HEK293 (cell line): Measurements from ENCODE around the gene TET1.

Source experiments
- AEBP2 ChIP-seq: fragments of 450-650 bp; formaldehyde crosslinking; IDR thresholded peaks from 2 replicates; pipeline ENCODE4 v1.5.1; 2016; ENCODE audit warnings: missing biosample characterization, missing genetic modification characterization, borderline replicate concordance
- FEZF1 ChIP-seq: fragments of 450-650 bp; formaldehyde crosslinking; IDR thresholded peaks from 2 replicates; pipeline ENCODE4 v1.5.1; 2016; ENCODE audit warnings: missing biosample characterization, missing genetic modification characterization
- GFI1B ChIP-seq: fragments of 450-650 bp; formaldehyde crosslinking; IDR thresholded peaks from 2 replicates; pipeline ENCODE4 v1.5.1; 2016; ENCODE audit warnings: missing biosample characterization, missing genetic modification characterization
- GLIS2 ChIP-seq: fragments of 450-650 bp; formaldehyde crosslinking; IDR thresholded peaks from 2 replicates; pipeline ENCODE4 v1.5.1; 2016; ENCODE audit warnings: missing biosample characterization, missing genetic modification characterization
- HOXC10 ChIP-seq: sonication (generic); formaldehyde crosslinking; IDR thresholded peaks from 2 replicates; pipeline ENCODE4 v1.8.1; 2023; ENCODE audit warnings: mild to moderate bottlenecking, missing genetic modification reagents
- PRDM2 ChIP-seq: fragments of 450-650 bp; formaldehyde crosslinking; IDR thresholded peaks from 2 replicates; pipeline ENCODE4 v1.5.1; 2016; ENCODE audit warnings: missing biosample characterization, missing genetic modification characterization, borderline replicate concordance
- SCRT1 ChIP-seq: fragments of 450-650 bp; formaldehyde crosslinking; IDR thresholded peaks from 2 replicates; pipeline ENCODE4 v1.5.1; 2016; ENCODE audit warnings: missing biosample characterization, missing genetic modification characterization, borderline replicate concordance
- SP2 ChIP-seq: fragments of 450-650 bp; formaldehyde crosslinking; IDR thresholded peaks from 2 replicates; pipeline ENCODE4 v1.5.1; 2016; ENCODE audit warnings: missing biosample characterization, missing genetic modification characterization
- SP7 ChIP-seq: fragments of 450-650 bp; formaldehyde crosslinking; IDR thresholded peaks from 2 replicates; pipeline ENCODE4 v1.5.1; 2016; ENCODE audit warnings: missing biosample characterization, missing genetic modification characterization
- TRIM28 ChIP-seq: IDR thresholded peaks from 2 replicates; pipeline ENCODE4 v1.6.1; 2011; ENCODE audit warnings: low read length, control low read depth, borderline replicate concordance
- TSHZ1 ChIP-seq: fragments of 450-650 bp; formaldehyde crosslinking; IDR thresholded peaks from 2 replicates; pipeline ENCODE4 v1.5.1; 2016; ENCODE audit warnings: missing biosample characterization, missing genetic modification characterization, borderline replicate concordance
- ZBTB10 ChIP-seq: fragments of 450-650 bp; formaldehyde crosslinking; IDR thresholded peaks from 2 replicates; pipeline ENCODE4 v1.5.1; 2016; ENCODE audit warnings: missing biosample characterization, missing genetic modification characterization
- ZBTB17 ChIP-seq: fragments of 450-650 bp; formaldehyde crosslinking; IDR thresholded peaks from 2 replicates; pipeline ENCODE4 v1.5.1; 2016; ENCODE audit warnings: missing biosample characterization, missing genetic modification characterization
- ZBTB21 ChIP-seq: fragments of 450-650 bp; formaldehyde crosslinking; IDR thresholded peaks from 2 replicates; pipeline ENCODE4 v1.5.1; 2017; ENCODE audit warnings: missing biosample characterization, missing genetic modification characterization
- ZFHX2 ChIP-seq: fragments of 450-650 bp; formaldehyde crosslinking; conservative IDR thresholded peaks from 2 replicates; pipeline ENCODE4 v1.5.1; 2016; ENCODE audit warnings: missing biosample characterization, missing genetic modification characterization
- ZNF114 ChIP-seq: fragments of 450-650 bp; formaldehyde crosslinking; IDR thresholded peaks from 2 replicates; pipeline ENCODE4 v1.5.0; 2017; ENCODE audit warnings: missing biosample characterization, missing genetic modification characterization
- ZNF184 ChIP-seq: fragments of 450-650 bp; IDR thresholded peaks from 2 replicates; pipeline ENCODE4 v1.5.1; 2018; ENCODE audit warnings: missing biosample characterization, mild to moderate bottlenecking, missing genetic modification characterization
- ZNF266 ChIP-seq: fragments of 450-650 bp; formaldehyde crosslinking; IDR thresholded peaks from 2 replicates; pipeline ENCODE4 v1.5.1; 2016; ENCODE audit warnings: missing biosample characterization, missing genetic modification characterization, low read depth
- ZNF324 ChIP-seq: fragments of 450-650 bp; formaldehyde crosslinking; IDR thresholded peaks from 2 replicates; pipeline ENCODE4 v1.5.1; 2016; ENCODE audit warnings: missing biosample characterization, missing genetic modification characterization
- ZNF394 ChIP-seq: fragments of 450-650 bp; formaldehyde crosslinking; IDR thresholded peaks from 2 replicates; pipeline ENCODE4 v1.5.1; 2016; ENCODE audit warnings: missing biosample characterization, missing genetic modification characterization, mild to moderate bottlenecking, moderate library complexity, borderline replicate concordance
- ZNF513 ChIP-seq: fragments of 450-650 bp; IDR thresholded peaks from 2 replicates; pipeline ENCODE4 v1.5.1; 2018; ENCODE audit warnings: missing biosample characterization, missing genetic modification characterization
- ZNF521 ChIP-seq: fragments of 450-650 bp; formaldehyde crosslinking; IDR thresholded peaks from 2 replicates; pipeline ENCODE4 v1.5.1; 2017; ENCODE audit warnings: missing biosample characterization, mild to moderate bottlenecking, missing genetic modification characterization
- ZNF555 ChIP-seq: fragments of 450-650 bp; formaldehyde crosslinking; conservative IDR thresholded peaks from 2 replicates; pipeline ENCODE4 v1.5.1; 2017; ENCODE audit warnings: missing biosample characterization, mild to moderate bottlenecking, missing genetic modification characterization, inconsistent platforms

Gene TET1

GRCh38 chr10:68720793-68721672, 160.9 kb downstream of the TET1 start, which contains the start of gene CCAR1 (continued):
- TF ChIP-seq AEBP2 (tag by site-specific recombination): no peak
- TF ChIP-seq FEZF1 (tag by site-specific recombination): no peak
- 0 out of 2 replicates have a peak, but pooled peaks have one; percentile 41 for TF ChIP-seq ZBTB10
- no peak for TF ChIP-seq TSHZ1
- TF ChIP-seq ZBTB21 (tag by site-specific recombination): peak; percentile 65; the same call in 1 of the 2 replicates
- peak; percentile 40; the same call in 1 of the 2 replicates for TF ChIP-seq ZNF394 (tag by site-specific recombination)
- TF ChIP-seq ZNF266 (tag by site-specific recombination): no peak
- 0 out of 2 replicates have a peak, but pooled peaks have one; percentile 52 for TF ChIP-seq HOXC10
- TF ChIP-seq GLIS2 (tag by site-specific recombination): peak; percentile 64; the same call in 1 of the 2 replicates
- peak; percentile 77 for TF ChIP-seq ZBTB17
- 0 out of 2 replicates have a peak, but pooled peaks have one; percentile 18 for TF ChIP-seq TRIM28
- 0 out of 2 replicates have a peak, but pooled peaks have one; percentile 25 for TF ChIP-seq ZFHX2 (tag by site-specific recombination)
- no peak for TF ChIP-seq ZNF521
- TF ChIP-seq SP2 (tag by site-specific recombination): peak; percentile 68
- TF ChIP-seq ZNF513 (tag by site-specific recombination): 0 out of 2 replicates have a peak, but pooled peaks have one; percentile 21
- no peak for TF ChIP-seq ZNF555
- no peak for TF ChIP-seq PRDM2
- peak; percentile 89 for TF ChIP-seq SCRT1
- no peak for TF ChIP-seq ZNF114
- peak; percentile 18; the same call in 1 of the 2 replicates for TF ChIP-seq ZNF324 (tag by site-specific recombination)
- peak; percentile 39; the same call in 1 of the 2 replicates for TF ChIP-seq SP7
- TF ChIP-seq GFI1B (tag by site-specific recombination): no peak
- TF ChIP-seq ZNF184 (tag by site-specific recombination): no peak
